Thoracic aorta (tissue), 2 donors: ENCODE measurements around the gene GFRA3. TPM values are rescaled to one million over a fixed set of nuclear protein-coding genes. Genes with fewer than 3 reads are reported as not detected.

Source experiments
- ATAC-seq: fragments of 150-250 bp; one replicate; pipeline ENCODE4 v1.8.0; 2017; ENCODE audit warnings: low read depth; ENCODE audit not compliant: insufficient number of reproducible peaks, low FRiP score
- DNase-seq: peaks from one replicate; pipeline ENCODE4 v3.0.0-alpha.2; 2020; ENCODE audit warnings: low spot score
- H3K27ac ChIP-seq, 2 donors: fragments of 200-600 bp; sonication (generic); 1 replicate in 1 of 2; 2 replicates in 1 of 2; pipeline ENCODE4 v1.5.1; 2016; ENCODE audit warnings: mild to moderate bottlenecking in 2 of 2, moderate library complexity in 2 of 2
- H3K27me3 ChIP-seq: fragments of 200-600 bp; sonication (generic); replicated peaks from 2 replicates; pipeline ENCODE4 v1.6.0; 2016; ENCODE audit warnings: mild to moderate bottlenecking; ENCODE audit not compliant: insufficient read depth
- H3K36me3 ChIP-seq: fragments of 200-600 bp; sonication (generic); one replicate; pipeline ENCODE4 v1.5.1; 2016
- H3K4me1 ChIP-seq, 2 donors: fragments of 200-600 bp; sonication (generic); 1 replicate in 1 of 2; 2 replicates in 1 of 2; pipeline versions ENCODE4 v1.5.1 to v1.6.0; 2016; ENCODE audit warnings: low read depth in 2 of 2, mild to moderate bottlenecking in 1 of 2; ENCODE audit not compliant: control insufficient read depth in 1 of 2
- H3K4me3 ChIP-seq: fragments of 200-600 bp; sonication (generic); 2 replicates; pipeline ENCODE4 v1.5.1; 2016; ENCODE audit warnings: mild to moderate bottlenecking
- H3K9me3 ChIP-seq: fragments of 200-600 bp; sonication (generic); 2 replicates; pipeline ENCODE4 v1.5.1; 2016
- total RNA-seq, 2 donors: library from RNA; depleted of rRNA; stranded (reverse); fragments of >200 nt; gene quantifications; one replicate each; pipeline versions ENCODE4 v1.1.0 to v1.2.3, GENCODE V29; 2016
- TF ChIP-seq, protein P1 (sequence below): fragments of 200-600 bp; sonication (generic); IDR thresholded peaks from one replicate; pipeline ENCODE4 v1.5.1; 2019; ENCODE audit warnings: antibody characterized with exemption

Gene GFRA3
- total RNA-seq, 2 donors from 2014 or later: 0.27 TPM; not detected in 1

- DNase-seq (no peak), ATAC-seq (no peak)
- TF ChIP-seq, protein P1, sequence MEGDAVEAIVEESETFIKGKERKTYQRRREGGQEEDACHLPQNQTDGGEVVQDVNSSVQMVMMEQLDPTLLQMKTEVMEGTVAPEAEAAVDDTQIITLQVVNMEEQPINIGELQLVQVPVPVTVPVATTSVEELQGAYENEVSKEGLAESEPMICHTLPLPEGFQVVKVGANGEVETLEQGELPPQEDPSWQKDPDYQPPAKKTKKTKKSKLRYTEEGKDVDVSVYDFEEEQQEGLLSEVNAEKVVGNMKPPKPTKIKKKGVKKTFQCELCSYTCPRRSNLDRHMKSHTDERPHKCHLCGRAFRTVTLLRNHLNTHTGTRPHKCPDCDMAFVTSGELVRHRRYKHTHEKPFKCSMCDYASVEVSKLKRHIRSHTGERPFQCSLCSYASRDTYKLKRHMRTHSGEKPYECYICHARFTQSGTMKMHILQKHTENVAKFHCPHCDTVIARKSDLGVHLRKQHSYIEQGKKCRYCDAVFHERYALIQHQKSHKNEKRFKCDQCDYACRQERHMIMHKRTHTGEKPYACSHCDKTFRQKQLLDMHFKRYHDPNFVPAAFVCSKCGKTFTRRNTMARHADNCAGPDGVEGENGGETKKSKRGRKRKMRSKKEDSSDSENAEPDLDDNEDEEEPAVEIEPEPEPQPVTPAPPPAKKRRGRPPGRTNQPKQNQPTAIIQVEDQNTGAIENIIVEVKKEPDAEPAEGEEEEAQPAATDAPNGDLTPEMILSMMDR: no peak
- Histone ChIP-seq H3K9me3 (no peaks in the 10 kb centered on the region), H3K4me1 (peaks cover 0 to 5% of the 10 kb centered on the region in 2 donors), H3K36me3 (no peaks in the 10 kb centered on the region), H3K27ac (no peak overlapping the region), H3K27me3 (no peaks in the 10 kb centered on the region), H3K4me3 (peak overlapping the region; percentile 72)
These were observed 32.5 kb downstream of the GFRA3 start for GRCh38 chr5:138241688-138242571.

- no peaks in the 10 kb centered on the region for H3K27me3 ChIP-seq
- ATAC-seq (no peak), DNase-seq (no peak)
- H3K4me1 ChIP-seq: peaks cover 0 to 5% of the 10 kb centered on the region in 2 donors
- no peaks in the 10 kb centered on the region for H3K9me3 ChIP-seq
- TF ChIP-seq, protein P1: no peak
- no peak overlapping the region for H3K4me3 ChIP-seq
- no peaks in the 10 kb centered on the region for H3K36me3 ChIP-seq
- H3K27ac ChIP-seq: no peak overlapping the region
These were observed 33.6 kb downstream of the GFRA3 start for GRCh38 chr5:138240650-138241385.

GRCh38 chr5:138238034-138238433 is 36.4 kb downstream of the GFRA3 start:
- H3K9me3 ChIP-seq: no peaks in the 10 kb centered on the region
- H3K27ac ChIP-seq: no peak overlapping the region
- TF ChIP-seq, protein P1: no peak
- ATAC-seq (no peak), DNase-seq (no peak)
- H3K4me1 ChIP-seq: peaks cover 0 to 5% of the 10 kb centered on the region in 2 donors
- no peaks in the 10 kb centered on the region for H3K36me3 ChIP-seq
- H3K4me3 ChIP-seq: no peak overlapping the region
- H3K27me3 ChIP-seq: no peaks in the 10 kb centered on the region

GRCh38 chr5:138234651-138235050 is 39.8 kb downstream of the GFRA3 start:
- ATAC-seq: no peak
- TF ChIP-seq, protein P1: no peak
- Histone ChIP-seq H3K4me1 (peaks cover 0 to 13% of the 10 kb centered on the region in 2 donors), H3K9me3 (no peaks in the 10 kb centered on the region), H3K36me3 (no peaks in the 10 kb centered on the region), H3K27ac (no peak overlapping the region), H3K27me3 (no peaks in the 10 kb centered on the region), H3K4me3 (no peak overlapping the region)
- no peak for DNase-seq

GRCh38 chr5:138233280-138233679 is 41.1 kb downstream of the GFRA3 start:
- ATAC-seq (no peak), DNase-seq (no peak)
- Histone ChIP-seq H3K4me3 (no peak overlapping the region), H3K27ac (no peak overlapping the region), H3K9me3 (no peaks in the 10 kb centered on the region), H3K4me1 (peaks cover 0 to 13% of the 10 kb centered on the region in 2 donors), H3K27me3 (no peaks in the 10 kb centered on the region), H3K36me3 (no peaks in the 10 kb centered on the region)
- TF ChIP-seq, protein P1: no peak
